PC-3 (cell line): ENCODE results near the gene PCDHA7.

Experiments
- EZH2phosphoT487 ChIP-seq: fragments of 300-600 bp; sonication (generic); IDR thresholded peaks from 2 replicates; pipeline ENCODE4 v1.6.1; 2018; ENCODE audit warnings: mild to moderate bottlenecking, antibody characterized with exemption, low read length, borderline replicate concordance
- TF ChIP-seq, protein P1 (sequence below): fragments of 300-600 bp; sonication (generic); conservative IDR thresholded peaks from 2 replicates; pipeline ENCODE4 v1.5.1; 2017; ENCODE audit warnings: antibody characterized with exemption, low read depth, mild to moderate bottlenecking, low read length

GRCh38 chr5:140842798-140843733 lies 9.0 kb downstream of the PCDHA7 start:
- TF ChIP-seq, protein P1, sequence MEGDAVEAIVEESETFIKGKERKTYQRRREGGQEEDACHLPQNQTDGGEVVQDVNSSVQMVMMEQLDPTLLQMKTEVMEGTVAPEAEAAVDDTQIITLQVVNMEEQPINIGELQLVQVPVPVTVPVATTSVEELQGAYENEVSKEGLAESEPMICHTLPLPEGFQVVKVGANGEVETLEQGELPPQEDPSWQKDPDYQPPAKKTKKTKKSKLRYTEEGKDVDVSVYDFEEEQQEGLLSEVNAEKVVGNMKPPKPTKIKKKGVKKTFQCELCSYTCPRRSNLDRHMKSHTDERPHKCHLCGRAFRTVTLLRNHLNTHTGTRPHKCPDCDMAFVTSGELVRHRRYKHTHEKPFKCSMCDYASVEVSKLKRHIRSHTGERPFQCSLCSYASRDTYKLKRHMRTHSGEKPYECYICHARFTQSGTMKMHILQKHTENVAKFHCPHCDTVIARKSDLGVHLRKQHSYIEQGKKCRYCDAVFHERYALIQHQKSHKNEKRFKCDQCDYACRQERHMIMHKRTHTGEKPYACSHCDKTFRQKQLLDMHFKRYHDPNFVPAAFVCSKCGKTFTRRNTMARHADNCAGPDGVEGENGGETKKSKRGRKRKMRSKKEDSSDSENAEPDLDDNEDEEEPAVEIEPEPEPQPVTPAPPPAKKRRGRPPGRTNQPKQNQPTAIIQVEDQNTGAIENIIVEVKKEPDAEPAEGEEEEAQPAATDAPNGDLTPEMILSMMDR: no peak
- no peak for TF ChIP-seq EZH2phosphoT487
